Naive thymus-derived CD4-positive, alpha-beta T cell (primary cell): ENCODE data around the gene CDC14A. TPM values are rescaled to one million over a fixed set of nuclear protein-coding genes. Genes with fewer than 3 reads are reported as not detected.

Source experiments
- ATAC-seq: fragments of 150-1000 bp; cut with Tn5 transposase; 2 replicates; pipeline ENCODE4 v1.10.0; 2021; ENCODE audit warnings: mild to moderate bottlenecking, moderate library complexity
- CTCF ChIA-PET: fragments of 350-600 bp; sonication (Branson Sonifier 250); formaldehyde crosslinking; loops from one replicate; lab custom pipeline; 2021; ENCODE audit warnings: antibody characterized with exemption; lab: Charles Lee
- POLR2A ChIA-PET: fragments of 350-600 bp; sonication (Branson Sonifier 250); formaldehyde crosslinking; loops from one replicate; lab custom pipeline; 2021; ENCODE audit warnings: antibody characterized with exemption, inconsistent platforms; lab: Charles Lee
- DNase-seq, 9 donors: peaks; one replicate each; pipeline versions ENCODE4 v3.0.0 to v3.0.0-alpha.2; 2020 to 2022; ENCODE audit warnings: mixed read lengths in 1 of 9
- H3K27ac ChIP-seq: one replicate; pipeline ENCODE4 v1.7.0; 2013; ENCODE audit warnings: mild to moderate bottlenecking, low read depth, low read length, moderate library complexity
- H3K27me3 ChIP-seq, 2 donors: one replicate each; pipeline ENCODE4 v1.7.0; 2013; ENCODE audit warnings: low read length in 2 of 2, mild to moderate bottlenecking in 2 of 2, moderate library complexity in 2 of 2; ENCODE audit not compliant: control insufficient read depth in 2 of 2, insufficient read depth in 2 of 2
- H3K36me3 ChIP-seq, 3 experiments: 1 replicate in 2 of 3; 2 replicates in 1 of 3; pipeline ENCODE4 v1.7.0; 2013; ENCODE audit warnings: low read length in 3 of 3, mild to moderate bottlenecking in 3 of 3, moderate library complexity in 1 of 3; ENCODE audit not compliant: insufficient read depth in 3 of 3, control insufficient read depth in 2 of 3
- H3K4me1 ChIP-seq, 2 donors: one replicate each; pipeline ENCODE4 v1.7.0; 2013; ENCODE audit warnings: low read length in 2 of 2, mild to moderate bottlenecking in 2 of 2, moderate library complexity in 1 of 2; ENCODE audit not compliant: control insufficient read depth in 2 of 2, insufficient read depth in 2 of 2
- H3K4me3 ChIP-seq: 2 replicates; pipeline ENCODE4 v1.7.0; 2013; ENCODE audit warnings: mild to moderate bottlenecking, low read length
- H3K9me3 ChIP-seq, 3 experiments: 1 replicate in 2 of 3; 2 replicates in 1 of 3; pipeline ENCODE4 v1.7.0; 2013; ENCODE audit warnings: low read length in 3 of 3; ENCODE audit not compliant: control insufficient read depth in 2 of 3
- H3K27ac Mint-ChIP-seq, 9 donors: one replicate each; pipeline ENCODE4 v1.8.0; 2020 to 2022; ENCODE audit warnings: mixed read lengths in 9 of 9, mild to moderate bottlenecking in 8 of 9, moderate library complexity in 5 of 9, inconsistent platforms in 2 of 9
- H3K27me3 Mint-ChIP-seq, 5 donors: one replicate each; pipeline ENCODE4 v1.8.0; 2021 to 2022; ENCODE audit warnings: mixed read lengths in 5 of 5, mild to moderate bottlenecking in 1 of 5
- H3K36me3 Mint-ChIP-seq, 5 donors: one replicate each; pipeline ENCODE4 v1.8.0; 2020 to 2022; ENCODE audit warnings: mixed read lengths in 5 of 5, mild to moderate bottlenecking in 3 of 5, inconsistent platforms in 1 of 5
- H3K4me1 Mint-ChIP-seq, 7 donors: one replicate each; pipeline ENCODE4 v1.8.0; 2020 to 2022; ENCODE audit warnings: mixed read lengths in 7 of 7, mild to moderate bottlenecking in 3 of 7, inconsistent platforms in 1 of 7
- H3K4me3 Mint-ChIP-seq, 10 donors: one replicate each; pipeline ENCODE4 v1.8.0; 2020 to 2022; ENCODE audit warnings: mild to moderate bottlenecking in 10 of 10, mixed read lengths in 10 of 10, moderate library complexity in 6 of 10, inconsistent platforms in 2 of 10
- H3K9me3 Mint-ChIP-seq, 11 donors: one replicate each; pipeline ENCODE4 v1.8.0; 2020 to 2022; ENCODE audit warnings: mixed read lengths in 11 of 11, mild to moderate bottlenecking in 4 of 11, inconsistent platforms in 1 of 11, moderate library complexity in 1 of 11
- intact Hi-C, 2 donors: fragments of 100-400 bp; cut with micrococcal nuclease; formaldehyde crosslinking; loops; one replicate each; pipeline ENCODE4 v1.15.1; 2023
- polyA plus RNA-seq, 2 donors: library from polyadenylated mRNA; unstranded; fragments of 300-500 nt; fragmentation: Illumina TruSeq; gene quantifications; one replicate each; pipeline ENCODE4 v1.2.3, GENCODE V29; 2021
- total RNA-seq, 6 experiments: library from RNA in 5 of 6; stranded (reverse) in 5 of 6; gene quantifications; 1 replicate in 5 of 6; 2 replicates in 1 of 6; pipeline ENCODE4 v1.2.3 and lab custom pipeline; 2021 to 2026

CDC14A gene
- total and polyA plus RNA-seq, 7 experiments from 2014 or later = 47.1 to 136 (median 79.3) TPM

- ChIA-PET CTCF (no interaction called here), POLR2A (no interaction called here)
- intact Hi-C loops = no loop called here
- Histone ChIP-seq H3K36me3 (peaks cover 6 to 34% (median 9%) of the 10 kb centered on the region in 3 experiments), H3K4me1 (no peaks in the 10 kb centered on the region), H3K9me3 (no peaks in the 10 kb centered on the region), H3K27me3 (no peaks in the 10 kb centered on the region), H3K4me3 (no peak overlapping the region), H3K27ac (no peak overlapping the region)
- H3K36me3 Mint-ChIP-seq = peaks cover 6 to 27% (median 13%) of the 10 kb centered on the region in 5 donors
- no peaks in the 10 kb centered on the region for H3K9me3 Mint-ChIP-seq
- peak overlapping the region in 4 of 9 donors; percentile 2 to 52 (median 31) for H3K27ac Mint-ChIP-seq
- H3K27me3 Mint-ChIP-seq = no peaks in the 10 kb centered on the region
- H3K4me1 Mint-ChIP-seq = peaks cover 0 to 10% (median 6%) of the 10 kb centered on the region in 7 donors
- ATAC-seq = no peak
- no peak overlapping the region for H3K4me3 Mint-ChIP-seq
- no peak for DNase-seq
Measured at GRCh38 chr1:100516857-100517256, 164.6 kb downstream of the CDC14A start.

- H3K4me1 Mint-ChIP-seq = peaks cover 0 to 10% (median 6%) of the 10 kb centered on the region in 7 donors
- POLR2A ChIA-PET = no interaction called here
Measured at GRCh38 chr1:100517515-100517914, 165.2 kb downstream of the CDC14A start.

GRCh38 chr1:100518023-100518422 lies 165.7 kb downstream of the CDC14A start:
- peaks cover 6 to 33% (median 13%) of the 10 kb centered on the region in 5 donors for H3K36me3 Mint-ChIP-seq
- H3K4me3 ChIP-seq = no peak overlapping the region
- intact Hi-C loops = no loop called here
- no peaks in the 10 kb centered on the region for H3K9me3 ChIP-seq
- DNase-seq = no peak
- peaks cover 5 to 29% (median 6%) of the 10 kb centered on the region in 3 experiments for H3K36me3 ChIP-seq
- ChIA-PET CTCF (interaction anchor here (0.6 kb wide), 1 partner anchor 63 kb away, joined by 3 read pairs; no protein-coding TSS in a partner anchor), POLR2A (no interaction called here)
- H3K4me3 Mint-ChIP-seq = no peak overlapping the region
- H3K27ac ChIP-seq = no peak overlapping the region
- no peaks in the 10 kb centered on the region for H3K4me1 ChIP-seq
- H3K27ac Mint-ChIP-seq = peak overlapping the region in 4 of 9 donors; percentile 9 to 76 (median 37)
- H3K4me1 Mint-ChIP-seq = peaks cover 0 to 10% (median 6%) of the 10 kb centered on the region in 7 donors
- ATAC-seq = no peak
- H3K27me3 Mint-ChIP-seq = no peaks in the 10 kb centered on the region
- H3K27me3 ChIP-seq = no peaks in the 10 kb centered on the region
- no peaks in the 10 kb centered on the region for H3K9me3 Mint-ChIP-seq

More at GRCh38 chr1:100517515-100517914, 165.2 kb downstream of the CDC14A start:
- CTCF ChIA-PET = no interaction called here
- no peak for ATAC-seq
- DNase-seq = no peak
- no peaks in the 10 kb centered on the region for H3K4me1 ChIP-seq
- Mint-ChIP-seq H3K9me3 (no peaks in the 10 kb centered on the region), H3K27me3 (no peaks in the 10 kb centered on the region), H3K27ac (peak overlapping the region in 2 of 9 donors; percentile 2 to 52), H3K4me3 (no peak overlapping the region), H3K36me3 (peaks cover 6 to 30% (median 13%) of the 10 kb centered on the region in 5 donors)
- no peaks in the 10 kb centered on the region for H3K27me3 ChIP-seq
- no peak overlapping the region for H3K4me3 ChIP-seq
- H3K9me3 ChIP-seq = no peaks in the 10 kb centered on the region
- no peak overlapping the region for H3K27ac ChIP-seq
- intact Hi-C loops = no loop called here
- peaks cover 5 to 29% (median 6%) of the 10 kb centered on the region in 3 experiments for H3K36me3 ChIP-seq

- Histone ChIP-seq H3K4me1 (no peaks in the 10 kb centered on the region), H3K27ac (no peak overlapping the region), H3K27me3 (no peaks in the 10 kb centered on the region), H3K9me3 (no peaks in the 10 kb centered on the region), H3K36me3 (peaks cover 0 to 10% (median 5%) of the 10 kb centered on the region in 3 experiments), H3K4me3 (no peak overlapping the region)
- H3K36me3 Mint-ChIP-seq = peaks cover 6 to 21% (median 9%) of the 10 kb centered on the region in 5 donors
- ATAC-seq (peak; percentile 60), DNase-seq (no peak)
- CTCF ChIA-PET = no interaction called here
- H3K27me3 Mint-ChIP-seq = peaks cover 0 to 12% (median 0%) of the 10 kb centered on the region in 5 donors
- intact Hi-C loops = no loop called here
- no peak overlapping the region for H3K4me3 Mint-ChIP-seq
- POLR2A ChIA-PET = no interaction called here
- H3K4me1 Mint-ChIP-seq = peaks cover 0 to 7% (median 0%) of the 10 kb centered on the region in 7 donors
- peaks cover 0 to 3% (median 0%) of the 10 kb centered on the region in 11 donors for H3K9me3 Mint-ChIP-seq
- peak overlapping the region in 5 of 9 donors; percentile 9 to 72 (median 38) for H3K27ac Mint-ChIP-seq
Measured at GRCh38 chr1:100523038-100523652, 170.8 kb downstream of the CDC14A start.

DNA sequence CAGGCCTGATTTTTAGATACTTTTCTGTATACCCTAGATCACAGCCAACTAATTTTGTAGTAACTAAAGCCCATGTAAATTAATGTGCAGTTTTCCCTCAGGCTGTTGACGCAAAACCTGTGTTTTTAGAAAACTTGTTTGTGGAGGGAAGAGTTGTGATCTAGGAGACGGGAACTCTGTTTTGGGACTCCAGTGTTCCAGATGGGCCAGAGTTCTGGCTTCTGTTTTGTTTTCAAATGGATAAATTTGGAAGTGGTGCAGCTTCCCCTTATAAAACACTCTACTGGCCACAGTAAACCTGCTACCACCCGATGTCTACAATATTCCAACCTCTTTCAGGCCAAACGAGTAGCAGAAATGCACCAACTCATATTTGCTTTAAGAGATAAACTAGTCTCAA lies 172.0 kb downstream of the CDC14A start:
- no peak overlapping the region for H3K4me3 ChIP-seq
- POLR2A ChIA-PET = no interaction called here
- no peak overlapping the region for H3K27ac ChIP-seq
- Mint-ChIP-seq H3K4me1 (peaks cover 0 to 4% (median 0%) of the 10 kb centered on the region in 7 donors), H3K27ac (peak overlapping the region in 1 of 9 donors; percentile 8), H3K4me3 (no peak overlapping the region), H3K36me3 (peaks cover 3 to 13% (median 5%) of the 10 kb centered on the region in 5 donors), H3K27me3 (peaks cover 0 to 16% (median 0%) of the 10 kb centered on the region in 5 donors), H3K9me3 (peaks cover 0 to 3% (median 0%) of the 10 kb centered on the region in 11 donors)
- intact Hi-C loops = no loop called here
- no peak for DNase-seq
- no peak for ATAC-seq
- H3K9me3 ChIP-seq = no peaks in the 10 kb centered on the region
- no peaks in the 10 kb centered on the region for H3K27me3 ChIP-seq
- H3K4me1 ChIP-seq = no peaks in the 10 kb centered on the region
- CTCF ChIA-PET = no interaction called here
- H3K36me3 ChIP-seq = peaks cover 0 to under 1% (median under 1%) of the 10 kb centered on the region in 3 experiments

- Histone ChIP-seq H3K36me3 (no peaks in the 10 kb centered on the region), H3K4me1 (peaks cover 14 to 17% of the 10 kb centered on the region in 2 donors), H3K27ac (no peak overlapping the region), H3K27me3 (no peaks in the 10 kb centered on the region), H3K4me3 (no peak overlapping the region), H3K9me3 (no peaks in the 10 kb centered on the region)
- H3K9me3 Mint-ChIP-seq = peaks cover 0 to 3% (median 0%) of the 10 kb centered on the region in 11 donors
- ChIA-PET POLR2A (interaction anchor here (0.5 to 1.0 kb wide), 2 partner anchors 15 to 778 kb away, joined by 3 to 7 read pairs; no protein-coding TSS in a partner anchor), CTCF (no interaction called here)
- peaks cover 0 to 9% (median 5%) of the 10 kb centered on the region in 5 donors for H3K36me3 Mint-ChIP-seq
- no peak for ATAC-seq
- no peak overlapping the region for H3K4me3 Mint-ChIP-seq
- H3K27ac Mint-ChIP-seq = peak overlapping the region in 1 of 9 donors; percentile 81
- intact Hi-C loops = no loop called here
- DNase-seq = no peak
- peaks cover 16 to 22% (median 21%) of the 10 kb centered on the region in 7 donors for H3K4me1 Mint-ChIP-seq
- H3K27me3 Mint-ChIP-seq = peaks cover 0 to 16% (median 0%) of the 10 kb centered on the region in 5 donors
Measured at GRCh38 chr1:100526894-100527293, 174.6 kb downstream of the CDC14A start.
